Breast epithelium (tissue), 4 donors: ENCODE results near the gene NMUR1. TPM values are rescaled to one million over a fixed set of nuclear protein-coding genes. Genes with fewer than 3 reads are reported as not detected.

Experiments used
- DNase-seq, 2 donors: peaks; one replicate each; pipeline ENCODE4 v3.0.0-alpha.2; 2019; ENCODE audit warnings: low spot score in 2 of 2
- H3K27ac ChIP-seq, 2 donors: fragments of 200-600 bp; sonication (generic) in 1 of 2; one replicate each; pipeline ENCODE4 v1.5.1; 2016 to 2019; ENCODE audit warnings: mild to moderate bottlenecking in 1 of 2
- H3K27me3 ChIP-seq, 2 donors: fragments of 200-600 bp; sonication (generic) in 1 of 2; one replicate each; pipeline versions ENCODE4 v1.5.1 to v1.6.0; 2017 to 2019; ENCODE audit warnings: control low read depth in 1 of 2, mild to moderate bottlenecking in 1 of 2
- H3K36me3 ChIP-seq: fragments of 200-600 bp; one replicate; pipeline ENCODE4 v1.5.1; 2019
- H3K4me1 ChIP-seq, 2 donors: fragments of 200-600 bp; sonication (generic); one replicate each; pipeline ENCODE4 v1.5.1; 2016 to 2019; ENCODE audit warnings: control low read depth in 1 of 2
- H3K4me3 ChIP-seq, 3 donors: fragments of 200-600 bp; sonication (generic); 1 replicate in 2 of 3; 2 replicates in 1 of 3; pipeline ENCODE4 v1.5.1; 2016 to 2019; ENCODE audit warnings: mild to moderate bottlenecking in 3 of 3, moderate library complexity in 2 of 3
- H3K9me3 ChIP-seq, 2 donors: fragments of 200-600 bp; sonication (generic) in 1 of 2; one replicate each; pipeline ENCODE4 v1.5.1; 2016 to 2019; ENCODE audit warnings: control low read depth in 1 of 2
- CTCF ChIP-seq, 3 donors: fragments of 450-650 bp; IDR thresholded peaks; one replicate each; pipeline ENCODE4 v1.5.1; 2016 to 2017; ENCODE audit warnings: antibody characterized with exemption in 3 of 3, mild to moderate bottlenecking in 3 of 3, moderate library complexity in 3 of 3
- POLR2A ChIP-seq: fragments of 450-650 bp; IDR thresholded peaks from one replicate; pipeline ENCODE4 v1.6.1; 2016; ENCODE audit warnings: antibody characterized with exemption, mild to moderate bottlenecking, moderate library complexity
- POLR2AphosphoS5 ChIP-seq, 3 donors: sonication (generic); formaldehyde crosslinking; IDR thresholded peaks; one replicate each; pipeline ENCODE4 v1.6.1; 2017; ENCODE audit warnings: antibody characterized with exemption in 3 of 3
- intact Hi-C: fragments of 100-400 bp; cut with DNase I; formaldehyde crosslinking; loops from one replicate; pipeline ENCODE4 v1.15.1; 2023; ENCODE audit warnings: low total_unique reads
- total RNA-seq, 3 donors: library from RNA; depleted of rRNA; stranded (reverse); fragments of >200 nt; gene quantifications; one replicate each; pipeline ENCODE4 v1.1.0, GENCODE V29; 2016

Gene NMUR1
- total RNA-seq, 3 donors from 2014 or later, result under 0.01 to 3.8 TPM; not detected in 1

GRCh38 chr2:231545105-231545902, 15.1 kb upstream of the NMUR1 start:
- Histone ChIP-seq H3K4me1 (no peaks in the 10 kb centered on the region), H3K4me3 (no peak overlapping the region), H3K9me3 (peaks cover 5 to 10% of the 10 kb centered on the region in 2 donors), H3K36me3 (no peaks in the 10 kb centered on the region), H3K27ac (peak overlapping the region in 1 of 2 donors; percentile 78), H3K27me3 (no peaks in the 10 kb centered on the region)
- TF ChIP-seq POLR2A, result no peak
- no peak for TF ChIP-seq CTCF (IDR thresholded peaks at IDR 0.05)
- no peak for TF ChIP-seq POLR2AphosphoS5 (IDR thresholded peaks at IDR 0.05)
- DNase-seq, result no peak
- intact Hi-C loops, result no loop called here

- intact Hi-C loops, result no loop called here
- Histone ChIP-seq H3K4me1 (no peaks in the 10 kb centered on the region), H3K27me3 (no peaks in the 10 kb centered on the region), H3K27ac (no peak overlapping the region), H3K36me3 (no peaks in the 10 kb centered on the region), H3K9me3 (peaks cover 5 to 10% of the 10 kb centered on the region in 2 donors), H3K4me3 (no peak overlapping the region)
- DNase-seq, result no peak
- TF ChIP-seq POLR2A (no peak), POLR2AphosphoS5 (IDR thresholded peaks at IDR 0.05) (no peak), CTCF (IDR thresholded peaks at IDR 0.05) (no peak)
Measured at GRCh38 chr2:231542136-231542535, 11.9 kb upstream of the NMUR1 start.

GRCh38 chr2:231541645-231542044, 11.4 kb upstream of the NMUR1 start:
- Histone ChIP-seq H3K4me1 (no peaks in the 10 kb centered on the region), H3K9me3 (peaks cover 5 to 10% of the 10 kb centered on the region in 2 donors), H3K27me3 (no peaks in the 10 kb centered on the region), H3K27ac (peak overlapping the region in 1 of 2 donors; percentile 12), H3K36me3 (no peaks in the 10 kb centered on the region), H3K4me3 (no peak overlapping the region)
- intact Hi-C loops, result no loop called here
- no peak for TF ChIP-seq POLR2AphosphoS5 (IDR thresholded peaks at IDR 0.05)
- TF ChIP-seq CTCF (IDR thresholded peaks at IDR 0.05), result no peak
- no peak for TF ChIP-seq POLR2A
- DNase-seq, result no peak

GRCh38 chr2:231539991-231540390, 9.7 kb upstream of the NMUR1 start:
- no peak for DNase-seq
- H3K4me3 ChIP-seq, result no peak overlapping the region

More at GRCh38 chr2:231539991-231540390, 9.7 kb upstream of the NMUR1 start:
- no peaks in the 10 kb centered on the region for H3K27me3 ChIP-seq
- intact Hi-C loops, result no loop called here
- no peaks in the 10 kb centered on the region for H3K36me3 ChIP-seq
- TF ChIP-seq POLR2A, result no peak
- no peak for TF ChIP-seq POLR2AphosphoS5 (IDR thresholded peaks at IDR 0.05)
- no peak for TF ChIP-seq CTCF (IDR thresholded peaks at IDR 0.05)
- peaks cover 5 to 10% of the 10 kb centered on the region in 2 donors for H3K9me3 ChIP-seq
- no peaks in the 10 kb centered on the region for H3K4me1 ChIP-seq
- no peak overlapping the region for H3K27ac ChIP-seq
